Suprapubic skin (tissue), 4 donors: ENCODE measurements around the gene MAGED4. TPM values are rescaled to one million over a fixed set of nuclear protein-coding genes. Genes with fewer than 3 reads are reported as not detected.
"Not testable (repeated sequence)": the region's sequence is repeated elsewhere in the genome, so short reads cannot be mapped to it uniquely, and the experiment has no call there.

ENCODE experiments used
- DNase-seq, 2 donors: peaks; one replicate each; pipeline ENCODE4 v3.0.0-alpha.2; 2019; ENCODE audit warnings: low spot score in 2 of 2
- H3K27ac ChIP-seq: fragments of 200-600 bp; sonication (generic); one replicate; pipeline ENCODE4 v1.5.1; 2019
- H3K27me3 ChIP-seq: fragments of 200-600 bp; sonication (generic); one replicate; pipeline ENCODE4 v1.5.1; 2019
- H3K36me3 ChIP-seq: fragments of 200-600 bp; sonication (generic); one replicate; pipeline ENCODE4 v1.5.1; 2019
- H3K4me1 ChIP-seq: fragments of 200-600 bp; sonication (generic); one replicate; pipeline ENCODE4 v1.5.1; 2019
- H3K4me3 ChIP-seq: fragments of 200-600 bp; sonication (generic); one replicate; pipeline ENCODE4 v1.5.1; 2019; ENCODE audit warnings: mild to moderate bottlenecking
- H3K9me3 ChIP-seq: fragments of 200-600 bp; sonication (generic); one replicate; pipeline ENCODE4 v1.5.1; 2019
- CTCF ChIP-seq, 2 donors: fragments of 200-600 bp in 1 of 2; fragments of 450-650 bp in 1 of 2; sonication (generic) in 1 of 2; IDR thresholded peaks; one replicate each; pipeline ENCODE4 v1.5.1; 2016 to 2019; ENCODE audit warnings: antibody characterized with exemption in 2 of 2, mild to moderate bottlenecking in 1 of 2, moderate library complexity in 1 of 2
- EP300 ChIP-seq: sonication (generic); formaldehyde crosslinking; IDR thresholded peaks from one replicate; pipeline ENCODE4 v1.6.1; 2017; ENCODE audit warnings: antibody characterized with exemption
- POLR2A ChIP-seq, 2 donors: fragments of 450-650 bp; IDR thresholded peaks; one replicate each; pipeline ENCODE4 v1.6.1; 2017; ENCODE audit warnings: antibody characterized with exemption in 2 of 2, mild to moderate bottlenecking in 2 of 2, moderate library complexity in 2 of 2
- POLR2AphosphoS5 ChIP-seq, 3 donors: sonication (generic); formaldehyde crosslinking; IDR thresholded peaks; one replicate each; pipeline ENCODE4 v1.6.1; 2017; ENCODE audit warnings: antibody characterized with exemption in 3 of 3
- WGBS: methylation state at CpG from one replicate; pipeline ENCODE4 v1.1.5; 2018; 5-methylcytosine and 5-hydroxymethylcytosine counted together
- total RNA-seq, 4 donors: library from RNA; depleted of rRNA; stranded (reverse); fragments of >200 nt; gene quantifications; one replicate each; pipeline ENCODE4 v1.1.0, GENCODE V29; 2016

MAGED4 gene
- total RNA-seq, 4 donors from 2014 or later = 0.23 to 2.8 (median 0.75) TPM

GRCh38 chrX:52211405-52211804 lies 26.7 kb downstream of the MAGED4 start:
- H3K36me3 ChIP-seq, H3K4me1 ChIP-seq, H3K9me3 ChIP-seq, H3K27me3 ChIP-seq, DNase-seq, H3K4me3 ChIP-seq, H3K27ac ChIP-seq: not testable (repeated sequence)
- no CpG with 5 or more reads among the region's 6 CpGs for WGBS

- no peaks in the 10 kb centered on the region for H3K9me3 ChIP-seq
- TF ChIP-seq EP300 (no peak), POLR2AphosphoS5 (IDR thresholded peaks at IDR 0.05) (no peak), CTCF (IDR thresholded peaks at IDR 0.05) (no peak), POLR2A (IDR thresholded peaks at IDR 0.05) (no peak)
- no peaks in the 10 kb centered on the region for H3K36me3 ChIP-seq
- H3K27ac ChIP-seq = no peak overlapping the region
- no peaks in the 10 kb centered on the region for H3K4me1 ChIP-seq
- WGBS = 76% methylated on average over 3 of the region's 3 CpGs
- no peak for DNase-seq
- no peak overlapping the region for H3K4me3 ChIP-seq
- H3K27me3 ChIP-seq = no peaks in the 10 kb centered on the region
Measured at GRCh38 chrX:52213276-52213675, 28.6 kb downstream of the MAGED4 start.

GRCh38 chrX:52216541-52216940 lies 31.9 kb downstream of the MAGED4 start:
- 55% methylated on average over 3 of the region's 3 CpGs for WGBS
- Histone ChIP-seq H3K4me3 (no peak overlapping the region), H3K4me1 (no peaks in the 10 kb centered on the region), H3K27ac (no peak overlapping the region), H3K36me3 (no peaks in the 10 kb centered on the region), H3K9me3 (no peaks in the 10 kb centered on the region), H3K27me3 (no peaks in the 10 kb centered on the region)
- TF ChIP-seq CTCF (IDR thresholded peaks at IDR 0.05) (no peak), EP300 (no peak), POLR2A (IDR thresholded peaks at IDR 0.05) (no peak), POLR2AphosphoS5 (IDR thresholded peaks at IDR 0.05) (no peak)
- no peak for DNase-seq

GRCh38 chrX:52217494-52218160 lies 32.9 kb downstream of the MAGED4 start:
- H3K36me3 ChIP-seq = no peaks in the 10 kb centered on the region
- H3K9me3 ChIP-seq = no peaks in the 10 kb centered on the region
- H3K4me1 ChIP-seq = no peaks in the 10 kb centered on the region
- no peak for DNase-seq
- H3K27me3 ChIP-seq = no peaks in the 10 kb centered on the region
- H3K4me3 ChIP-seq = no peak overlapping the region
- WGBS = 67% methylated on average over 2 of the region's 2 CpGs
- no peak for TF ChIP-seq CTCF (IDR thresholded peaks at IDR 0.05)
- no peak for TF ChIP-seq EP300
- TF ChIP-seq POLR2A (IDR thresholded peaks at IDR 0.05) = no peak
- no peak for TF ChIP-seq POLR2AphosphoS5 (IDR thresholded peaks at IDR 0.05)
- no peak overlapping the region for H3K27ac ChIP-seq

- TF ChIP-seq POLR2AphosphoS5 (IDR thresholded peaks at IDR 0.05) (no peak), EP300 (no peak), POLR2A (IDR thresholded peaks at IDR 0.05) (no peak), CTCF (IDR thresholded peaks at IDR 0.05) (no peak)
- Histone ChIP-seq H3K27me3 (no peaks in the 10 kb centered on the region), H3K9me3 (no peaks in the 10 kb centered on the region), H3K4me3 (no peak overlapping the region), H3K36me3 (no peaks in the 10 kb centered on the region), H3K27ac (no peak overlapping the region), H3K4me1 (no peaks in the 10 kb centered on the region)
- no peak for DNase-seq
Measured at GRCh38 chrX:52220936-52221335, 36.2 kb downstream of the MAGED4 start.

Other genes with a start within 250 kb of the MAGED4 start
- 1 to 10 TPM; 3.1 to 5.8 (median 5.2) TPM for gene MAGED4B, start 115.7 kb upstream of the MAGED4 start, total RNA-seq
- not detected for gene XAGE2, start 184.1 kb downstream of the MAGED4 start, total RNA-seq